Adrenal gland (tissue), 12 donors: ENCODE data around the gene SOX18. TPM values are rescaled to one million over a fixed set of nuclear protein-coding genes. Genes with fewer than 3 reads are reported as not detected.

Experiments used
- DNase-seq, 7 donors: peaks; one replicate each; pipeline ENCODE4 v3.0.0-alpha.2; 2019 to 2020
- H3K27ac ChIP-seq, 5 donors: fragments of 200-600 bp; sonication (generic) in 4 of 5; 1 replicate in 3 of 5; 2 replicates in 2 of 5; pipeline versions ENCODE4 v1.5.1 to v1.8.0; 2016 to 2020; ENCODE audit warnings: mild to moderate bottlenecking in 1 of 5
- H3K27me3 ChIP-seq: fragments of 200-600 bp; 2 replicates; pipeline ENCODE4 v1.8.0; 2021
- H3K36me3 ChIP-seq, 2 donors: fragments of 200-600 bp; replicated peaks in 1 of 2; 1 replicate in 1 of 2; 2 replicates in 1 of 2; pipeline versions ENCODE4 v1.5.1 to v1.8.0; 2018 to 2022
- H3K4me1 ChIP-seq, 2 donors: fragments of 200-600 bp; replicated peaks in 1 of 2; 1 replicate in 1 of 2; 2 replicates in 1 of 2; pipeline versions ENCODE4 v1.5.1 to v1.8.0; 2018 to 2021
- H3K4me3 ChIP-seq, 4 donors: fragments of 200-600 bp; sonication (generic) in 3 of 4; one replicate each; pipeline ENCODE4 v1.5.1; 2016 to 2018
- H3K9me3 ChIP-seq, 3 donors: fragments of 200-600 bp; sonication (generic) in 1 of 3; replicated peaks in 1 of 3; 1 replicate in 2 of 3; 2 replicates in 1 of 3; pipeline versions ENCODE4 v1.5.1 to v1.8.0; 2016 to 2021
- CTCF ChIP-seq, 6 experiments: fragments of 450-650 bp in 4 of 6; fragments of 200-600 bp in 2 of 6; sonication (generic) in 1 of 6; IDR thresholded peaks; 1 replicate in 5 of 6; 2 replicates in 1 of 6; pipeline versions ENCODE4 v1.5.1 to v1.8.0; 2016 to 2021; ENCODE audit warnings: antibody characterized with exemption in 6 of 6, mild to moderate bottlenecking in 2 of 6, moderate library complexity in 1 of 6
- POLR2A ChIP-seq, 2 donors: fragments of 450-650 bp; IDR thresholded peaks; one replicate each; pipeline ENCODE4 v1.6.1; 2017; ENCODE audit warnings: antibody characterized with exemption in 2 of 2, mild to moderate bottlenecking in 2 of 2, moderate library complexity in 1 of 2
- WGBS, 4 donors: extraction: QIAGEN DNeasy Blood & Tissue Kit in 2 of 4; methylation state at CpG; one replicate each; pipeline versions ENCODE4 v1.1.5 to v1.1.7; 2013 to 2017; 5-methylcytosine and 5-hydroxymethylcytosine counted together
- intact Hi-C, 2 donors: fragments of 100-400 bp; cut with DNase I; formaldehyde crosslinking; loops; one replicate each; pipeline versions ENCODE4 v1.14.1 to v1.15.0; 2022 to 2023
- polyA plus RNA-seq, 3 donors: library from polyadenylated mRNA; stranded (reverse); fragments of 200-250 nt in 2 of 3; fragments of 350-450 nt in 1 of 3; fragmentation: Illumina TruSeq in 1 of 3; extraction: RNeasy Lipid Tissue Mini Kit (QIAGEN cat#74804) in 1 of 3; gene quantifications; one replicate each; pipeline ENCODE4 v1.2.3, GENCODE V29; 2013 to 2014
- total RNA-seq, 9 donors: library from RNA; depleted of rRNA in 4 of 9; stranded (reverse); fragments of >200 nt in 4 of 9; fragments of 120-200 nt in 1 of 9; fragmentation: NEBNext Ultra II Directional in 1 of 9; extraction: Animal tissue kit (Norgen Biotek cat#: 25700) in 1 of 9; gene quantifications; one replicate each; pipeline versions ENCODE4 v1.1.0 to v1.2.4, GENCODE V29; 2013 to 2023
- donor health status: healthy with polysubstance abuse.
- donor health status: Bipolar disorder and iron deficiency.
- donor health status: DM: yes; HTN: yes; CAD: no.
- donor health status: DM: no; HTN: no; CAD: no.
- donor health status: DM: no; HTN: no; CAD: no.
- donor health status: DM: yes; HTN: yes; CAD: no.

SOX18 gene
- total and polyA plus RNA-seq, 12 donors, result 0.59 to 51.0 (median 23.3) TPM

- no peak for DNase-seq
- intact Hi-C loops, result no loop called here
- no peaks in the 10 kb centered on the region for H3K9me3 ChIP-seq
- H3K4me1 ChIP-seq, result peaks cover 6 to 18% of the 10 kb centered on the region in 2 donors
- no peak overlapping the region for H3K4me3 ChIP-seq
- H3K27ac ChIP-seq, result no peak overlapping the region
- TF ChIP-seq CTCF (IDR thresholded peaks at IDR 0.05) (no peak), POLR2A (IDR thresholded peaks at IDR 0.05) (no peak)
- H3K27me3 ChIP-seq, result no peaks in the 10 kb centered on the region
- 79 to 100% (median 89%) methylated on average over 3 to 10 of the region's 11 CpGs for WGBS, 4 donors
- no peaks in the 10 kb centered on the region for H3K36me3 ChIP-seq
Measured at GRCh38 chr20:64086801-64087200, 37.4 kb upstream of the SOX18 start.

- H3K27ac ChIP-seq, result no peak overlapping the region
- TF ChIP-seq CTCF (IDR thresholded peaks at IDR 0.05) (no peak), POLR2A (IDR thresholded peaks at IDR 0.05) (no peak)
- no peak for DNase-seq
- intact Hi-C loops, result no loop called here
- H3K4me1 ChIP-seq, result peaks cover 6 to 18% of the 10 kb centered on the region in 2 donors
- no peaks in the 10 kb centered on the region for H3K9me3 ChIP-seq
- H3K27me3 ChIP-seq, result no peaks in the 10 kb centered on the region
- WGBS, 4 donors, result 8 to 50% (median 15%) methylated on average over 3 to 23 of the region's 23 CpGs
- no peaks in the 10 kb centered on the region for H3K36me3 ChIP-seq
- H3K4me3 ChIP-seq, result no peak overlapping the region
Measured at GRCh38 chr20:64084685-64085152, 35.3 kb upstream of the SOX18 start.

GRCh38 chr20:64083804-64084684, 34.6 kb upstream of the SOX18 start, which contains the start of gene LKAAEAR1:
Gene LKAAEAR1 (minus strand): TSS chr20:64084398. CDS start chr20:64084219, 179 bp downstream.
- whole genome bisulfite sequencing, 4 donors, result 3 to 11% (median 5%) methylated on average over 3 to 82 of the region's 86 CpGs

More at GRCh38 chr20:64083804-64084684, 34.6 kb upstream of the SOX18 start, which contains the start of gene LKAAEAR1:
- Histone ChIP-seq H3K9me3 (no peaks in the 10 kb centered on the region), H3K27me3 (no peaks in the 10 kb centered on the region), H3K36me3 (no peaks in the 10 kb centered on the region), H3K4me1 (peaks cover 10 to 22% of the 10 kb centered on the region in 2 donors), H3K27ac (no peak within 1 kb of the TSS), H3K4me3 (peak within 1 kb of the TSS in 2 of 4 donors; percentile 28 to 58)
- no peak for TF ChIP-seq CTCF (IDR thresholded peaks at IDR 0.05)
- TF ChIP-seq POLR2A (IDR thresholded peaks at IDR 0.05), result no peak
- intact Hi-C loops, result no loop called here
- DNase-seq, result no peak
